OCI-M1 (cell line): ENCODE measurements around the gene HNRNPF.
"Not testable (repeated sequence)": the region's sequence is repeated elsewhere in the genome, so short reads cannot be mapped to it uniquely, and the experiment has no call there.

Experiments used
- DNase-seq: peaks from one replicate; lab custom pipeline; 2025; lab: John Stamatoyannopoulos, UW

HNRNPF gene

GRCh38 chr10:43396928-43397624 is 11.9 kb downstream of the HNRNPF start:
- peak; percentile 96 for DNase-seq

- peak; percentile 95 for DNase-seq
Observed at GRCh38 chr10:43396061-43396927, 12.7 kb downstream of the HNRNPF start.

- DNase-seq, result peak; percentile 81
Observed at GRCh38 chr10:43395571-43396060, 13.4 kb downstream of the HNRNPF start.

GRCh38 chr10:43394868-43395267 is 14.1 kb downstream of the HNRNPF start:
- no peak for DNase-seq

- no peak for DNase-seq
Observed at GRCh38 chr10:43393606-43394360, 15.2 kb downstream of the HNRNPF start.

GRCh38 chr10:43393186-43393585 is 15.8 kb downstream of the HNRNPF start:
- DNase-seq, result not testable (repeated sequence)

GRCh38 chr10:43392748-43393147 is 16.2 kb downstream of the HNRNPF start:
- no peak for DNase-seq

GRCh38 chr10:43391496-43391895 is 17.5 kb downstream of the HNRNPF start:
- DNase-seq, result no peak

GRCh38 chr10:43390759-43391158 is 18.2 kb downstream of the HNRNPF start:
- no peak for DNase-seq

- DNase-seq, result no peak
Observed at GRCh38 chr10:43390333-43390732, 18.7 kb downstream of the HNRNPF start.

- no peak for DNase-seq
Observed at GRCh38 chr10:43389867-43390266, 19.1 kb downstream of the HNRNPF start.

- DNase-seq, result no peak
Observed at GRCh38 chr10:43387678-43388032, 21.3 kb downstream of the HNRNPF start.

GRCh38 chr10:43386981-43387677 is 21.9 kb downstream of the HNRNPF start:
- no peak for DNase-seq

- no peak for DNase-seq
Observed at GRCh38 chr10:43386549-43386948, 22.4 kb downstream of the HNRNPF start.

GRCh38 chr10:43385412-43386004 is 23.5 kb downstream of the HNRNPF start:
- DNase-seq, result no peak

GRCh38 chr10:43384252-43385221 is 24.4 kb downstream of the HNRNPF start:
- no peak for DNase-seq

- no peak for DNase-seq
Observed at GRCh38 chr10:43383204-43383971, 25.6 kb downstream of the HNRNPF start.

- peak; percentile 96 for DNase-seq
Observed at GRCh38 chr10:43380610-43381222, 28.3 kb downstream of the HNRNPF start.

- no peak for DNase-seq
Observed at GRCh38 chr10:43377424-43377883, 31.5 kb downstream of the HNRNPF start.
